Upper lobe of left lung (tissue), 6 donors: ENCODE measurements around the gene CSNK1G1. TPM values are rescaled to one million over a fixed set of nuclear protein-coding genes. Genes with fewer than 3 reads are reported as not detected.
A peak's percentile ranks its signal among the peaks of the same experiment; 100 is the strongest.
"Not testable (repeated sequence)": the region's sequence is repeated elsewhere in the genome, so short reads cannot be mapped to it uniquely, and the experiment has no call there.

Source experiments
- ATAC-seq, 2 donors: fragments of 200-7000 bp; cut with Tn5 transposase; one replicate each; pipeline ENCODE4 v1.9.1; 2022; ENCODE audit warnings: mild to moderate bottlenecking in 2 of 2, moderate library complexity in 2 of 2; ENCODE audit not compliant: low FRiP score in 2 of 2
- DNase-seq, 2 donors: peaks; one replicate each; pipeline ENCODE4 v3.0.0-alpha.2; 2019 to 2020
- H3K27ac ChIP-seq, 4 donors: fragments of 200-600 bp; sonication (generic); one replicate each; pipeline ENCODE4 v1.5.1; 2016 to 2019
- H3K27me3 ChIP-seq, 4 donors: fragments of 200-600 bp; sonication (generic); one replicate each; pipeline ENCODE4 v1.5.1; 2017 to 2019
- H3K36me3 ChIP-seq, 4 donors: fragments of 200-600 bp; sonication (generic); one replicate each; pipeline ENCODE4 v1.5.1; 2016 to 2019
- H3K4me1 ChIP-seq, 4 donors: fragments of 200-600 bp; sonication (generic); one replicate each; pipeline ENCODE4 v1.5.1; 2018 to 2019
- H3K4me3 ChIP-seq, 4 donors: fragments of 200-600 bp; sonication (generic); one replicate each; pipeline ENCODE4 v1.5.1; 2017 to 2019; ENCODE audit warnings: mild to moderate bottlenecking in 2 of 4, moderate library complexity in 1 of 4
- H3K9me3 ChIP-seq, 4 donors: fragments of 200-600 bp; sonication (generic); one replicate each; pipeline ENCODE4 v1.5.1; 2018 to 2019
- EP300 ChIP-seq, 4 donors: sonication (generic); formaldehyde crosslinking; IDR thresholded peaks; one replicate each; pipeline ENCODE4 v1.5.1; 2017; ENCODE audit warnings: antibody characterized with exemption in 4 of 4, control low read depth in 2 of 4
- POLR2A ChIP-seq, 4 donors: fragments of 450-650 bp; IDR thresholded peaks; one replicate each; pipeline ENCODE4 v1.5.1; 2016 to 2017; ENCODE audit warnings: antibody characterized with exemption in 4 of 4, mild to moderate bottlenecking in 2 of 4
- POLR2AphosphoS5 ChIP-seq, 2 donors: sonication (generic); formaldehyde crosslinking; IDR thresholded peaks; one replicate each; pipeline ENCODE4 v1.5.1; 2017; ENCODE audit warnings: antibody characterized with exemption in 2 of 2
- WGBS, 2 donors: methylation state at CpG; one replicate each; pipeline ENCODE4 v1.1.5; 2017 to 2018; 5-methylcytosine and 5-hydroxymethylcytosine counted together
- total RNA-seq, 6 donors: library from RNA; depleted of rRNA in 4 of 6; stranded (reverse); fragments of >200 nt in 4 of 6; gene quantifications; one replicate each; pipeline versions ENCODE4 v1.1.0 to v1.2.1, GENCODE V29; 2016 to 2021
- TF ChIP-seq, protein P1 (sequence below), 6 experiments: fragments of 450-650 bp in 4 of 6; fragments of 200-600 bp in 2 of 6; sonication (generic) in 2 of 6; IDR thresholded peaks; one replicate each; pipeline ENCODE4 v1.5.1; 2016 to 2019; ENCODE audit warnings: antibody characterized with exemption in 6 of 6
- donor health status: DM: no; HTN: no; CAD: no; lungs with moderate emphysema.
- donor health status: DM: no; HTN: yes; CAD: no; lungs with severe emphysema.

Gene CSNK1G1
- total RNA-seq, 6 donors from 2014 or later = 14.8 to 49.6 (median 19.6) TPM

DNA sequence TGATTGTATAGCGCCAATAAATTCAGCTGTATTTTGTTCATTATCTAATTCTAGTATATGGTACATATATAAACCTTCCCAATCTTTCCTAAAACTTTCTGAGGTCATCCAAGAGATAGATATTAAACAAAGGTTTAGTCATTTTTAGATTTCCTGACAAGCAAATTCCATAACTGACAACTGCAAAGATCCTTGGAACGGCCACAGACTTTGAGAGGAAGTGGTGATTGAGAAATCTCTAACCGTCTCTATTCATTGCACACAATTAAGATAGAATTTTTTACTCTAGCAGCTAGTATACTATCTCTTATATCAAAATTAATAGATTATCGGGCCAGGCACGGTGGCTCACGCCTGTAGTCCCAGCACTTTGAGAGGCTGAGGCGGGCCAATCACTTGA lies 4.7 kb downstream of the CSNK1G1 start:
- Histone ChIP-seq H3K36me3 (peaks cover 0 to 8% (median 0%) of the 10 kb centered on the region in 4 donors), H3K4me3 (no peak overlapping the region), H3K27ac (peak overlapping the region in 1 of 4 donors; percentile 46), H3K9me3 (no peaks in the 10 kb centered on the region), H3K27me3 (no peaks in the 10 kb centered on the region), H3K4me1 (peaks cover 8 to 17% (median 13%) of the 10 kb centered on the region in 4 donors)
- ATAC-seq (no peak), DNase-seq (no peak)
- 68 to 74% methylated on average over 7 of the region's 7 CpGs for WGBS, 2 donors
- TF ChIP-seq POLR2AphosphoS5 (IDR thresholded peaks at IDR 0.05) (no peak), EP300 (IDR thresholded peaks at IDR 0.05) (no peak), POLR2A (IDR thresholded peaks at IDR 0.05) (no peak)
- TF ChIP-seq, protein P1, sequence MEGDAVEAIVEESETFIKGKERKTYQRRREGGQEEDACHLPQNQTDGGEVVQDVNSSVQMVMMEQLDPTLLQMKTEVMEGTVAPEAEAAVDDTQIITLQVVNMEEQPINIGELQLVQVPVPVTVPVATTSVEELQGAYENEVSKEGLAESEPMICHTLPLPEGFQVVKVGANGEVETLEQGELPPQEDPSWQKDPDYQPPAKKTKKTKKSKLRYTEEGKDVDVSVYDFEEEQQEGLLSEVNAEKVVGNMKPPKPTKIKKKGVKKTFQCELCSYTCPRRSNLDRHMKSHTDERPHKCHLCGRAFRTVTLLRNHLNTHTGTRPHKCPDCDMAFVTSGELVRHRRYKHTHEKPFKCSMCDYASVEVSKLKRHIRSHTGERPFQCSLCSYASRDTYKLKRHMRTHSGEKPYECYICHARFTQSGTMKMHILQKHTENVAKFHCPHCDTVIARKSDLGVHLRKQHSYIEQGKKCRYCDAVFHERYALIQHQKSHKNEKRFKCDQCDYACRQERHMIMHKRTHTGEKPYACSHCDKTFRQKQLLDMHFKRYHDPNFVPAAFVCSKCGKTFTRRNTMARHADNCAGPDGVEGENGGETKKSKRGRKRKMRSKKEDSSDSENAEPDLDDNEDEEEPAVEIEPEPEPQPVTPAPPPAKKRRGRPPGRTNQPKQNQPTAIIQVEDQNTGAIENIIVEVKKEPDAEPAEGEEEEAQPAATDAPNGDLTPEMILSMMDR (IDR thresholded peaks at IDR 0.05) = no peak

DNA sequence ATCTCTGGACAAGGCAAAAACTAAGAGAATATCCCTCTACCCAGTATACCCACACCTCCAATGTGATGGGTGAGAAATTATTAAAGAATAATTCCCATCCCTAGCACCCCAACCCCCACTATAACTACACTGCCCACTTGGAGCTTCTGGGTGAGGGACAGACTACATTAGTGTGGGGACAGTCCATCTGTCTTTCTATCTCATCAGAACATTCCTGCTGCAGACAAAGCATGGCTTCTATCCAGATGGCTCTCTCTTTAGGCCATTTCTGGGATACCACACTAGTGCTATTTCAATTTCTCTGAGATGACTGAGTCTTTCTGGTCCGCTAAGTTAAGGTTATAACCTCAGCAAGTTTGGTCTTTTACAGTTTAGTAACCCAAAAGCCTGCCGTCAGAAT lies 6.6 kb downstream of the CSNK1G1 start:
- no peak for DNase-seq
- H3K36me3 ChIP-seq = peaks cover 0 to 8% (median 0%) of the 10 kb centered on the region in 4 donors
- H3K4me3 ChIP-seq = no peak overlapping the region
- no peaks in the 10 kb centered on the region for H3K27me3 ChIP-seq
- peaks cover under 1 to 16% (median 11%) of the 10 kb centered on the region in 4 donors for H3K4me1 ChIP-seq
- ATAC-seq = no peak
- H3K27ac ChIP-seq = no peak overlapping the region
- WGBS, 2 donors = 78 to 96% methylated on average over 2 of the region's 2 CpGs
- H3K9me3 ChIP-seq = no peaks in the 10 kb centered on the region
- TF ChIP-seq, protein P1 (IDR thresholded peaks at IDR 0.05) = no peak
- TF ChIP-seq EP300 (IDR thresholded peaks at IDR 0.05) = no peak

DNA sequence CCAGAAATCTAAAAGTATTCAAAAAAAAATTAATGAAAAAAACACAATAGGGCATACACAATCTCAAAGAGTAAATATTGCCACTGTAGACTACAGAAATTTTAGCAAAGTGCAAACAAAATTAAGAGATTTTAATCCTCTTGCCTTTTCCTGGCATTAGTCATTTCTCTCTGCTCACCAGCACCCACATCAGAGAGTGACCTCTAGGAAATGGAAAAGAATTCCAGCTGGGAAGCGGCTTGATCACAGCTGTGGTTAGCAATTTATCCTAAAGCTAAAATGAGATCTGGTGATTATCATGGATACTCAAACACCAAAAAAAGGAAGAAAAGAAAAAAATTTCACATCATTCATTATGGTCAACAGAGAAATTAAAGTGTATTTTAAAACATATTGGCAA lies 7.5 kb downstream of the CSNK1G1 start:
- TF ChIP-seq EP300 (IDR thresholded peaks at IDR 0.05) (no peak), POLR2A (IDR thresholded peaks at IDR 0.05) (no peak), POLR2AphosphoS5 (IDR thresholded peaks at IDR 0.05) (no peak)
- TF ChIP-seq, protein P1 (IDR thresholded peaks at IDR 0.05) = no peak
- 88 to 92% methylated on average over 1 of the region's 1 CpG for WGBS, 2 donors
- H3K27me3 ChIP-seq = no peaks in the 10 kb centered on the region
- H3K4me3 ChIP-seq = no peak overlapping the region
- peaks cover 0 to 8% (median 0%) of the 10 kb centered on the region in 4 donors for H3K36me3 ChIP-seq
- no peak overlapping the region for H3K27ac ChIP-seq
- no peak for ATAC-seq
- peaks cover 0 to 16% (median 12%) of the 10 kb centered on the region in 4 donors for H3K4me1 ChIP-seq
- DNase-seq = no peak
- no peaks in the 10 kb centered on the region for H3K9me3 ChIP-seq

DNA sequence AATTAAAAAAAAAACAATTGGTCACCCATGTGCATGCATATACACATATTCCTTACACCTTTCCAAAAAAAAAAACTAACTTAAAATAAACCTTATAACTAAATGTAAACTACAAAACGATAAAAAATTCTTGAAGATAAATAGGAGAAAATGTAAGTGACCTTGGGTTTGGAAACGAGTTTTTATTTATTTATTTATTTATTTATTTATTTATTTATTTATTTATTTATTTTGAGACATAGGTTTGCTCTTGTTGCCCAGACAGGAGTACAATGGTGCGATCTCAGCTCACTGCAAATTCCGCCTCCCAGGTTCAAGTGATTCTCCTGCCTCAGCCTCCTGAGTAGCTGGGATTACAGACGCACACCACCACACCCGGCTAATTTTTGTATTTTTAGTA lies 9.7 kb downstream of the CSNK1G1 start:
- H3K4me3 ChIP-seq, ATAC-seq, H3K9me3 ChIP-seq, DNase-seq, H3K27me3 ChIP-seq, H3K27ac ChIP-seq: not testable (repeated sequence)
- WGBS, 2 donors = 97 to 98% methylated on average over 6 of the region's 6 CpGs
- peaks cover 0 to 14% (median 0%) of the 10 kb centered on the region in 4 donors for H3K36me3 ChIP-seq
- H3K4me1 ChIP-seq = peaks cover 0 to 13% (median 8%) of the 10 kb centered on the region in 4 donors

DNA sequence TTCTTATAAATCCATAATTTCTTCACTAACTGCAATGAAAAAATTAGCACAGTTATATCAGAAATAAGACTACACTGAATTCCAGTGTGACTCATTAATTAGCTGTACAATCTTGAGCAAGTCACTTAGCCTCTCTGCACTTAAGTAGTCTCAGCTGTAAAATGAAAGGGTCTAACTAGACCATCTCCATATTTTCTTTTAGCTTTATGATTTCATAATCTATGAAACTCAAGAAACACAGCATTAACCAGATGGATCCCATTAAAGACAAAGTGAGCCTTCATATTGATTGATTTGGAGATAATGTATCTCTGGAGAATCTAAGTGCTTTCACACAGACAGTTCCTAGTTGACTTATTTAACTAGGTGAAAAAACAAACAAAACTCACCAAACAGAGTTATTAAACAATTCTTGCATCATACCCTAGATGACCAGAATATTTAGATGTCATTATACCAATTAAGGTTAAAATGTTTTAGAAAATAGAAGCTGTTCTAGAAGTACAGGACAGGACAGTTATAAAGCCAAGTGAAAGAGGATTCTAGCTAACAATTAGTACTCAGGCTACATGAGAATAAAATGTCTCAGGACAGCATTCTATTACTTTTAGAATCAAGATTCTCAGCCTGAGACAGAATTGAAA lies 11.2 kb downstream of the CSNK1G1 start:
- TF ChIP-seq POLR2A (IDR thresholded peaks at IDR 0.05) (no peak), EP300 (IDR thresholded peaks at IDR 0.05) (no peak), POLR2AphosphoS5 (IDR thresholded peaks at IDR 0.05) (no peak)
- TF ChIP-seq, protein P1 (IDR thresholded peaks at IDR 0.05) = no peak
- ATAC-seq = no peak
- no peak for DNase-seq
- peaks cover 0 to 15% (median 0%) of the 10 kb centered on the region in 4 donors for H3K36me3 ChIP-seq
- no peak overlapping the region for H3K4me3 ChIP-seq
- H3K4me1 ChIP-seq = peaks cover 0 to 13% (median 5%) of the 10 kb centered on the region in 4 donors
- H3K27ac ChIP-seq = no peak overlapping the region
- H3K9me3 ChIP-seq = no peaks in the 10 kb centered on the region
- H3K27me3 ChIP-seq = no peaks in the 10 kb centered on the region
